ENCODE results near the gene IGF1.
A peak's percentile ranks its signal among the peaks of the same experiment; 100 is the strongest.

The IGF1 gene

GRCh38 chr12:102415515-102415914 is 64.8 kb downstream of the IGF1 start:
- TF ChIP-seq CTCF (conservative IDR thresholded peaks at IDR 0.05): no peak
- H3K27ac ChIP-seq: no peak overlapping the region

GRCh38 chr12:102413396-102413795 is 67.0 kb downstream of the IGF1 start:
- no peak for TF ChIP-seq CTCF (conservative IDR thresholded peaks at IDR 0.05)
- no peak overlapping the region for H3K27ac ChIP-seq

- no peak overlapping the region for H3K27ac ChIP-seq
- TF ChIP-seq CTCF (conservative IDR thresholded peaks at IDR 0.05): no peak
Measured at GRCh38 chr12:102410511-102410910, 69.9 kb downstream of the IGF1 start.

GRCh38 chr12:102408487-102409297 is 71.7 kb downstream of the IGF1 start:
- H3K27ac ChIP-seq: no peak overlapping the region
- no peak for TF ChIP-seq CTCF (conservative IDR thresholded peaks at IDR 0.05)

GRCh38 chr12:102407776-102408486 is 72.4 kb downstream of the IGF1 start:
- no peak for TF ChIP-seq CTCF (conservative IDR thresholded peaks at IDR 0.05)
- no peak overlapping the region for H3K27ac ChIP-seq

GRCh38 chr12:102406033-102406584 is 74.3 kb downstream of the IGF1 start:
- no peak for TF ChIP-seq CTCF (conservative IDR thresholded peaks at IDR 0.05)
- peak overlapping the region; percentile 41 for H3K27ac ChIP-seq

GRCh38 chr12:102401087-102401486 is 79.3 kb downstream of the IGF1 start:
- H3K27ac ChIP-seq: no peak overlapping the region
- TF ChIP-seq CTCF (conservative IDR thresholded peaks at IDR 0.05): no peak
